Vagina (tissue), 2 donors: ENCODE measurements around the gene RNF217. TPM values are rescaled to one million over a fixed set of nuclear protein-coding genes. Genes with fewer than 3 reads are reported as not detected.
A peak's percentile ranks its signal among the peaks of the same experiment; 100 is the strongest.
"Not testable (repeated sequence)": the region's sequence is repeated elsewhere in the genome, so short reads cannot be mapped to it uniquely, and the experiment has no call there.

ENCODE experiments used
- DNase-seq, 2 donors: peaks; one replicate each; pipeline ENCODE4 v3.0.0-alpha.2; 2017; ENCODE audit errors: extremely low spot score in 2 of 2
- H3K27ac ChIP-seq: fragments of 200-600 bp; sonication (generic); one replicate; pipeline ENCODE4 v1.5.1; 2019
- H3K27me3 ChIP-seq: fragments of 200-600 bp; sonication (generic); one replicate; pipeline ENCODE4 v1.5.1; 2019
- H3K36me3 ChIP-seq, 2 donors: fragments of 200-600 bp; sonication (generic); one replicate each; pipeline ENCODE4 v1.5.1; 2017 to 2019
- H3K4me1 ChIP-seq: fragments of 200-600 bp; sonication (generic); one replicate; pipeline ENCODE4 v1.5.1; 2019
- H3K4me3 ChIP-seq, 2 donors: fragments of 200-600 bp; sonication (generic); 1 replicate in 1 of 2; 2 replicates in 1 of 2; pipeline ENCODE4 v1.5.1; 2016 to 2019
- H3K9me3 ChIP-seq: fragments of 200-600 bp; sonication (generic); one replicate; pipeline ENCODE4 v1.5.1; 2019
- POLR2A ChIP-seq, 2 donors: fragments of 450-650 bp; IDR thresholded peaks; one replicate each; pipeline ENCODE4 v1.6.1; 2017; ENCODE audit warnings: antibody characterized with exemption in 2 of 2, mild to moderate bottlenecking in 2 of 2, moderate library complexity in 2 of 2
- POLR2AphosphoS5 ChIP-seq, 2 donors: sonication (generic); formaldehyde crosslinking; IDR thresholded peaks; one replicate each; pipeline ENCODE4 v1.9.0; 2017; ENCODE audit warnings: antibody characterized with exemption in 2 of 2, mild to moderate bottlenecking in 2 of 2, low read depth in 1 of 2; ENCODE audit not compliant: insufficient read depth in 1 of 2
- intact Hi-C: fragments of 100-400 bp; cut with DNase I; formaldehyde crosslinking; loops from one replicate; pipeline ENCODE4 v1.15.1; 2023
- total RNA-seq: library from RNA; depleted of rRNA; stranded (reverse); fragments of >200 nt; gene quantifications from one replicate; pipeline ENCODE4 v1.2.3, GENCODE V29; 2016
- TF ChIP-seq, protein P1 (sequence below), 3 experiments: fragments of 450-650 bp in 2 of 3; fragments of 200-600 bp in 1 of 3; sonication (generic) in 1 of 3; IDR thresholded peaks; one replicate each; pipeline ENCODE4 v1.5.1; 2017 to 2019; ENCODE audit warnings: antibody characterized with exemption in 3 of 3, mild to moderate bottlenecking in 2 of 3, moderate library complexity in 2 of 3

The RNF217 gene
- total RNA-seq, 1 donor from 2014 or later: 26.0 TPM

DNA sequence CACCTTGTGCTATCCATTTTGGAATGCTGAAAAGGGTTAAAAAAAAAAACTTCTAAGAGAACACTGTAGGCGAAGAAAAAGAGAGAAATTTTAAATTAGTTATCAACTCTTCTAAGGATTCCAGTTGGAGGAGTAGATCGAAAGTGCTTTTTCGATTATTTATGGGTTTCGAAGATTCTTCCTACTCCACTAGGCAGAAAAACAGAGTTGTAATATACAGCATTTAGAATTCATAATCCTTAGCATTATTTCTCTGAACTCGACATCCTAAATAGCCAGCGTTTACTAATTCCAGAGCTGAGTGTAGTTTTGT is 817 bp upstream of the RNF217 start:
- no peaks in the 10 kb centered on the region for H3K27me3 ChIP-seq
- intact Hi-C loops: loop anchor here (10.0 kb wide), 1 partner anchor 143 kb away; no protein-coding TSS in a partner anchor
- H3K9me3 ChIP-seq: no peaks in the 10 kb centered on the region
- peak overlapping the region; percentile 97 for H3K27ac ChIP-seq
- H3K4me3 ChIP-seq: peak overlapping the region; percentile 82 to 83
- no peaks in the 10 kb centered on the region for H3K36me3 ChIP-seq
- H3K4me1 ChIP-seq: peaks cover 38% of the 10 kb centered on the region
- TF ChIP-seq POLR2AphosphoS5 (IDR thresholded peaks at IDR 0.05; ENCODE audit: insufficient read depth in 1 of 2, low read depth in 1 of 2): no peak
- no peak for TF ChIP-seq POLR2A (IDR thresholded peaks at IDR 0.05)
- TF ChIP-seq, protein P1, sequence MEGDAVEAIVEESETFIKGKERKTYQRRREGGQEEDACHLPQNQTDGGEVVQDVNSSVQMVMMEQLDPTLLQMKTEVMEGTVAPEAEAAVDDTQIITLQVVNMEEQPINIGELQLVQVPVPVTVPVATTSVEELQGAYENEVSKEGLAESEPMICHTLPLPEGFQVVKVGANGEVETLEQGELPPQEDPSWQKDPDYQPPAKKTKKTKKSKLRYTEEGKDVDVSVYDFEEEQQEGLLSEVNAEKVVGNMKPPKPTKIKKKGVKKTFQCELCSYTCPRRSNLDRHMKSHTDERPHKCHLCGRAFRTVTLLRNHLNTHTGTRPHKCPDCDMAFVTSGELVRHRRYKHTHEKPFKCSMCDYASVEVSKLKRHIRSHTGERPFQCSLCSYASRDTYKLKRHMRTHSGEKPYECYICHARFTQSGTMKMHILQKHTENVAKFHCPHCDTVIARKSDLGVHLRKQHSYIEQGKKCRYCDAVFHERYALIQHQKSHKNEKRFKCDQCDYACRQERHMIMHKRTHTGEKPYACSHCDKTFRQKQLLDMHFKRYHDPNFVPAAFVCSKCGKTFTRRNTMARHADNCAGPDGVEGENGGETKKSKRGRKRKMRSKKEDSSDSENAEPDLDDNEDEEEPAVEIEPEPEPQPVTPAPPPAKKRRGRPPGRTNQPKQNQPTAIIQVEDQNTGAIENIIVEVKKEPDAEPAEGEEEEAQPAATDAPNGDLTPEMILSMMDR (IDR thresholded peaks at IDR 0.05): no peak
- no peak for DNase-seq

DNA sequence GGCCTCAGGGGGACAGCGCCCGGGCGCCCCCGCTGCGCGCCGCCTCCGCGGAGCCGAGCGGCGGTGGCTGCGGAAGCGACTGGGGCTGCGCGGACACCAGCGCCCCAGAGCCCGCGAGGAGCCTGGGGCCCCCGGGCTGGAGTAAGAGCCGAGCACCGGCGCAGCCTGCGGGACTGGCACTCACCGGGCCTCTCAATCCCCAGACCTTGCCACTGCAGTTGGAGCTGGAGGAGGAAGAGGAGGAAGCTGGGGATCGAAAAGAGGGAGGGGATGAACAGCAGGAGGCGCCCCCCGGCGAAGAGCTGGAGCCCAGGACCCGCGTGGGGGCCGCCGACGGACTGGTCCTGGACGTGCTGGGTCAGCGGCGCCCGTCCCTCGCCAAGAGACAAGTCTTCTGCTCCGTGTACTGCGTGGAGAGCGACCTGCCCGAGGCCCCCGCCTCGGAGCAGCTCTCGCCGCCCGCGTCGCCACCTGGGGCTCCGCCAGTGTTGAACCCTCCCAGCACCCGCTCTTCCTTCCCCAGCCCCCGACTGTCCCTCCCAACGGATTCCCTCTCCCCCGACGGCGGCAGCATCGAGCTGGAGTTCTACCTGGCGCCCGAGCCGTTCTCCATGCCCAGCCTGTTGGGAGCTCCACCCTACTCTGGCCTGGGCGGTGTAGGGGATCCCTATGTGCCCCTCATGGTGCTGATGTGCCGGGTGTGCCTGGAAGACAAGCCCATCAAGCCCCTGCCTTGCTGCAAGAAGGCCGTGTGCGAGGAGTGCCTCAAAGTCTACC is 590 bp downstream of the RNF217 start:
- no peak for DNase-seq
- peak overlapping the region; percentile 97 for H3K27ac ChIP-seq
- TF ChIP-seq POLR2A (IDR thresholded peaks at IDR 0.05) (no peak), POLR2AphosphoS5 (IDR thresholded peaks at IDR 0.05; ENCODE audit: insufficient read depth in 1 of 2, low read depth in 1 of 2) (peak in 1 of 2 donors; percentile 47)
- TF ChIP-seq, protein P1 (IDR thresholded peaks at IDR 0.05): peak in 1 of 3 experiments; percentile 23
- peaks cover 52% of the 10 kb centered on the region for H3K4me1 ChIP-seq
- H3K36me3 ChIP-seq: no peaks in the 10 kb centered on the region
- intact Hi-C loops: loop anchor here (10.0 kb wide), 1 partner anchor 142 kb away; no protein-coding TSS in a partner anchor
- no peaks in the 10 kb centered on the region for H3K9me3 ChIP-seq
- H3K27me3 ChIP-seq: no peaks in the 10 kb centered on the region
- H3K4me3 ChIP-seq: peak overlapping the region; percentile 82 to 83

DNA sequence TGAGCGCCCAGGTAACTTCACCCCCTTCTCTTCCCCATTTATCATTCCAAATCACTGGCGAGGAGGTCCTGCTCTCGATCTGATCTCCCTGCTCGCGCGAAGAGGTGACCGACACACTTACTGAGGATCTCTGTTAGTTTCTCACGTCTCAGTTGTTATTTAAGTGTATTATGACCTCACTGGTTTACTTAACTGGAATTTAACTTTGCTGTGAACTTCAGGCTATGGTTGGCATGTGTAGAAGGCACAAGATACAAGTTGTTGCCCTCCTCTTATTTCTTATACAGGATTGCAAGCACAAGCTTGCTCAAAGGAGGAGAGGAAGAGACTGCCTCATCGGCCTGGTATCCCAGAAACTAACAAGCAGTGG is 1.2 kb downstream of the RNF217 start:
- H3K4me1 ChIP-seq: peaks cover 53% of the 10 kb centered on the region
- H3K36me3 ChIP-seq: no peaks in the 10 kb centered on the region
- intact Hi-C loops: loop anchor here (10.0 kb wide), 1 partner anchor 141 kb away; no protein-coding TSS in a partner anchor

DNA sequence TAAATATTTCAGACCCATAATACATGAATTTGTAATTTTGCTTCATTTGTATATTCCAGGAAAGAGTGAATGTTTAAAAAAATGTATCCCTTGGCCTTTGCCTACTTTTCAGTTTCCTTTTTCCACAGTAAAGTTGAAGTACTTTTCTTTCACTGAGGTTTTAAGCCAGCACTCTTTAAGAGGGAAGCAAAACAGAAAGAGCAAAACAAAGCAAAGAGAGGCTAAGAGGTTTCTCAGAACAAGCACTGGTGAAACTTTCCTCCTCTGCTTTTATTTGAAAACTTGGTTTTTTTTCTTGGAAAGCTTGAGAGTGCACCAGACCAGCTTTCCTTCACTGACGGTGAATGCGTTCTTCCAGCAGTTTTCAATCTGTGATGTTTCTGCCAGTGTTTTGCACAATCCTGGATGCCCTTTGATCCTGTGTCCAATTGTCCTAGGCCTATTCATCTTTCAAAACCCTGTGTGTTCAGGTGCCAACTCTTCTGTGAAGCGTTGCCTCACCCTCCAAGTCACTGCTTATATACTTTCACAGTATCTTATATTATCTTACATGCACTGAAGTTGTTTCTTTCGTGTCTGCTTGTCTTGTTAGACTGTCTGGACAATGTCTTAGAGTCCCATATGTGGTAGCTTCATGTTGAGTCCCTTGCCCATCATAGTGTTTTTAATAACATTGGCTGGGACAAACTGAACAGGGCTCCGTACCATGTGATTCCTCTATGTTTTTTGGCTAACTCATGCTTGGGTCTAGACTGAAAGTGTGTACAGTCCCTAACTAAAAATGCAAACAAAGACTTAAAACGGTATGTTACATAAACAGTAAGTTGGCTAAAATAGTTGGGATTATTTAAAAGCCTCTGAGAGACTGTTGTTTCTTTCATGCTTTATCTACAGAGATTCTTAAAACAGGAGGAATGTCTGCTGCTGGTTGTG is 1.9 kb downstream of the RNF217 start:
- Histone ChIP-seq H3K27ac (peak overlapping the region; percentile 97), H3K36me3 (no peaks in the 10 kb centered on the region), H3K4me1 (peaks cover 53% of the 10 kb centered on the region), H3K27me3 (no peaks in the 10 kb centered on the region), H3K9me3 (no peaks in the 10 kb centered on the region), H3K4me3 (peak overlapping the region; percentile 82 to 83)
- peak in 1 of 2 donors; percentile 22 for TF ChIP-seq POLR2AphosphoS5 (IDR thresholded peaks at IDR 0.05; ENCODE audit: insufficient read depth in 1 of 2, low read depth in 1 of 2)
- TF ChIP-seq POLR2A (IDR thresholded peaks at IDR 0.05): peak in 1 of 2 donors; percentile 44
- TF ChIP-seq, protein P1 (IDR thresholded peaks at IDR 0.05): no peak
- intact Hi-C loops: loop anchor here (10.0 kb wide), 1 partner anchor 141 kb away; no protein-coding TSS in a partner anchor
- DNase-seq: peak in 1 of 2 donors; percentile 90

More for the DNA sequence above, 1.2 kb downstream of the RNF217 start:
- Histone ChIP-seq H3K27ac (peak overlapping the region; percentile 97), H3K27me3 (no peaks in the 10 kb centered on the region), H3K4me3 (peak overlapping the region; percentile 82 to 83), H3K9me3 (no peaks in the 10 kb centered on the region)
- TF ChIP-seq POLR2AphosphoS5 (IDR thresholded peaks at IDR 0.05; ENCODE audit: insufficient read depth in 1 of 2, low read depth in 1 of 2) (peak in 1 of 2 donors; percentile 6), POLR2A (IDR thresholded peaks at IDR 0.05) (no peak)
- no peak for DNase-seq

DNA sequence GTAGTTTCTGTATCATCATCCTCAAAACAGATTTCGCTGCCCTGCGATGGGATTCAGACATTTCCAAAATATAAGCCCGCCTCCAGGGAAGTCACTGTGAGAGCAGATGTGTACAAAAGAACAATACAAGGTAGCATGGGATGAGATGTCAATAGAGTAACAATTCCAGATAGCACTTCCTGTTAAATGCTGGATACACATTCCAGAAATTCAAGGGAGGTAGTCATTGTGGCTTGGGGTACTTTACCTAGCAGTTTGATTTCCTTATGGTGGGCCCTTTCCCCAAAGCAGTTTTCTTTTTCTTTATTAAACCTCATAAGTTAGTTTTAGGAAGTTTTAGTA is 2.5 kb downstream of the RNF217 start:
- H3K4me1 ChIP-seq: peaks cover 53% of the 10 kb centered on the region
- intact Hi-C loops: loop anchor here (10.0 kb wide), 1 partner anchor 140 kb away; no protein-coding TSS in a partner anchor
- DNase-seq: no peak
- H3K27me3 ChIP-seq: no peaks in the 10 kb centered on the region
- H3K4me3 ChIP-seq: peak overlapping the region; percentile 82 to 83
- peak overlapping the region; percentile 97 for H3K27ac ChIP-seq
- H3K36me3 ChIP-seq: no peaks in the 10 kb centered on the region
- no peaks in the 10 kb centered on the region for H3K9me3 ChIP-seq
- TF ChIP-seq POLR2A (IDR thresholded peaks at IDR 0.05): no peak
- TF ChIP-seq POLR2AphosphoS5 (IDR thresholded peaks at IDR 0.05; ENCODE audit: insufficient read depth in 1 of 2, low read depth in 1 of 2): no peak
- TF ChIP-seq, protein P1 (IDR thresholded peaks at IDR 0.05): no peak

DNA sequence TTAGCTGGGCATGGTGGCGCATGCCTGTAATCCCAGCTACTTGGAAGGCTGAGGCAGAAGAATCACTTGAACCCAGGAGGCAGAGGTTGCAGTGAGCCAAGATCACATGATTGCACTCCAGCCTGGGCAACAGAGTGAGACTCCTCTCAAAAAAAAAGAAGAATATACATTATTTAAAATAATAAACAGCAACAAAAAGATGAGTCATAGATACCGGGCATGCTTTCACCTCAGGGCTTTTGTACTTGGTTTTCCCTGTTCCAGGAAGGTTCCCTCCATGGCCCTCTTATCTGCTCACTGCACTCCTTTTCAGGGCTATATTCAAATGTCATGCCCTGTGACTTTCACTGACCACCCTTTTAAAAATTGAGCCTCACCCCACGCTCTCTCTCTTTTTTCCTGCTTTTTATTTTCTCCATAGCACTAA is 3.2 kb downstream of the RNF217 start:
- DNase-seq, H3K4me3 ChIP-seq, H3K9me3 ChIP-seq, H3K27me3 ChIP-seq, H3K36me3 ChIP-seq: not testable (repeated sequence)
- Histone ChIP-seq H3K27ac (peak overlapping the region; percentile 15), H3K4me1 (peaks cover 50% of the 10 kb centered on the region)
- intact Hi-C loops: loop anchor here (10.0 kb wide), 1 partner anchor 139 kb away; no protein-coding TSS in a partner anchor
